PC-9 (cell line): ENCODE results near the gene ANKRD63. TPM values are rescaled to one million over a fixed set of nuclear protein-coding genes. Genes with fewer than 3 reads are reported as not detected.

Experiments
- BruUV-seq: library from RNA; stranded (reverse); fragments of 400-500 nt; replicated peaks from 2 replicates; lab custom pipeline; 2021; lab: Mats Ljungman, UMichigan
- CTCF ChIA-PET: fragments of 300-600 bp; sonication (Branson Sonifier 250); formaldehyde crosslinking; loops from one replicate; lab custom pipeline; 2022; ENCODE audit warnings: antibody characterized with exemption; lab: Charles Lee
- POLR2A ChIA-PET: fragments of 300-600 bp; sonication (Branson Sonifier 250); formaldehyde crosslinking; loops from one replicate; lab custom pipeline; 2022; ENCODE audit warnings: antibody characterized with exemption; ENCODE audit not compliant: unreplicated experiment; lab: Charles Lee
- DNase-seq, 2 experiments: peaks; one replicate each; pipeline versions ENCODE4 v3.0.0 to v3.0.0-alpha.2; 2015 to 2022; ENCODE audit warnings: mixed read lengths in 1 of 2
- H2AFZ ChIP-seq: fragments of 200-600 bp; sonication (generic); 2 replicates; pipeline ENCODE4 v1.8.1; 2017; ENCODE audit warnings: antibody characterized with exemption
- H3F3A ChIP-seq: fragments of 200-600 bp; sonication (generic); 2 replicates; pipeline ENCODE4 v1.8.1; 2017; ENCODE audit warnings: antibody characterized with exemption, mild to moderate bottlenecking, low read depth; ENCODE audit not compliant: insufficient read depth
- H3K27ac ChIP-seq: fragments of 200-600 bp; sonication (generic); 2 replicates; pipeline ENCODE4 v1.6.1; 2016; ENCODE audit warnings: mixed run types
- H3K27me3 ChIP-seq: fragments of 200-600 bp; sonication (generic); 2 replicates; pipeline ENCODE4 v1.6.1; 2016; ENCODE audit warnings: low read depth, mixed run types; ENCODE audit not compliant: insufficient read depth
- H3K36me3 ChIP-seq: fragments of 200-600 bp; sonication (generic); 2 replicates; pipeline ENCODE4 v1.6.1; 2016; ENCODE audit warnings: low read depth, mixed run types
- H3K4me1 ChIP-seq: fragments of 200-600 bp; sonication (generic); replicated peaks from 2 replicates; pipeline ENCODE4 v1.6.1; 2016; ENCODE audit warnings: mixed run types; ENCODE audit not compliant: insufficient read depth
- H3K4me2 ChIP-seq: fragments of 200-600 bp; sonication (generic); 2 replicates; pipeline ENCODE4 v1.6.1; 2017; ENCODE audit warnings: mixed run types
- H3K4me3 ChIP-seq: fragments of 200-600 bp; sonication (generic); 2 replicates; pipeline ENCODE4 v1.6.1; 2016; ENCODE audit warnings: mixed run types
- H3K79me2 ChIP-seq: fragments of 200-600 bp; sonication (generic); 2 replicates; pipeline ENCODE4 v1.6.1; 2017; ENCODE audit warnings: low read depth, mixed run types
- H3K9me2 ChIP-seq: fragments of 200-600 bp; sonication (generic); 2 replicates; pipeline ENCODE4 v1.8.1; 2017; ENCODE audit warnings: mild to moderate bottlenecking; ENCODE audit not compliant: insufficient read depth
- H3K9me3 ChIP-seq: fragments of 200-600 bp; sonication (generic); 2 replicates; pipeline ENCODE4 v1.8.1; 2016; ENCODE audit warnings: low read depth; ENCODE audit not compliant: insufficient read depth
- H4K20me1 ChIP-seq: fragments of 200-600 bp; sonication (generic); 2 replicates; pipeline ENCODE4 v1.8.1; 2017; ENCODE audit not compliant: insufficient read depth
- CTCF ChIP-seq: fragments of 200-600 bp; sonication (generic); conservative IDR thresholded peaks from 2 replicates; pipeline ENCODE4 v1.6.1; 2017; ENCODE audit warnings: mixed run types, antibody characterized with exemption, mild to moderate bottlenecking, moderate library complexity
- EZH2 ChIP-seq: fragments of 200-600 bp; sonication (generic); IDR thresholded peaks from 2 replicates; pipeline ENCODE4 v1.8.0; 2017; ENCODE audit warnings: antibody characterized with exemption, low read depth
- intact Hi-C: fragments of 100-400 bp; cut with micrococcal nuclease; formaldehyde crosslinking; loops from one replicate; pipeline ENCODE4 v1.10.0; 2022; ENCODE audit not compliant: unreplicated experiment
- total RNA-seq: library from RNA; stranded (reverse); gene quantifications from 2 replicates; pipeline ENCODE4 v1.2.3, GENCODE V29; 2021

The ANKRD63 gene
- total RNA-seq, 1 experiment from 2014 or later, result not detected

GRCh38 chr15:40252438-40253166 lies 30.3 kb downstream of the ANKRD63 start:
- POLR2A ChIA-PET, result no interaction called here
- H3K4me3 ChIP-seq, result peak overlapping the region; percentile 68

GRCh38 chr15:40252141-40252437 lies 30.8 kb downstream of the ANKRD63 start:
- BruUV-seq, result no TSS peak
- Histone ChIP-seq H4K20me1 (no peaks in the 10 kb centered on the region), H3K27ac (no peak overlapping the region), H3F3A (peaks cover 20% of the 10 kb centered on the region), H3K9me2 (no peaks in the 10 kb centered on the region), H3K9me3 (no peaks in the 10 kb centered on the region), H3K4me1 (peaks cover 21% of the 10 kb centered on the region), H3K79me2 (no peaks in the 10 kb centered on the region), H2AFZ (no peak overlapping the region), H3K36me3 (no peaks in the 10 kb centered on the region), H3K27me3 (no peaks in the 10 kb centered on the region), H3K4me3 (no peak overlapping the region; the same call in 1 of the 2 replicates), H3K4me2 (peak overlapping the region; percentile 78; the same call in 1 of the 2 replicates)
- intact Hi-C loops, result loop anchor here (10.0 kb wide), 1 partner anchor 147 kb away; the partner anchor contains the start of gene BMF
- CTCF ChIA-PET, result no interaction called here
- TF ChIP-seq CTCF, result no peak
- POLR2A ChIA-PET, result no interaction called here
- DNase-seq, result no peak

More at GRCh38 chr15:40252438-40253166, 30.3 kb downstream of the ANKRD63 start:
- Histone ChIP-seq H2AFZ (peak overlapping the region; percentile 79), H3K79me2 (no peaks in the 10 kb centered on the region), H3K36me3 (no peaks in the 10 kb centered on the region), H3K27ac (no peak overlapping the region), H3F3A (peaks cover 21% of the 10 kb centered on the region), H3K9me3 (no peaks in the 10 kb centered on the region), H3K4me1 (peaks cover 26% of the 10 kb centered on the region), H4K20me1 (no peaks in the 10 kb centered on the region), H3K27me3 (no peaks in the 10 kb centered on the region), H3K9me2 (no peaks in the 10 kb centered on the region), H3K4me2 (peak overlapping the region; percentile 78)
- BruUV-seq, result no TSS peak
- DNase-seq, result peak in 1 of 2 experiments; percentile 48
- TF ChIP-seq CTCF, result no peak
- TF ChIP-seq EZH2, result no peak
- intact Hi-C loops, result loop anchor here (10.0 kb wide), 1 partner anchor 148 kb away; the partner anchor contains the start of gene BMF
- CTCF ChIA-PET, result no interaction called here

- no peak overlapping the region for H3K4me2 ChIP-seq
- H3K4me1 ChIP-seq, result peaks cover 21% of the 10 kb centered on the region
- TF ChIP-seq EZH2 (no peak), CTCF (no peak)
- no peak for DNase-seq
- no peak overlapping the region for H3K4me3 ChIP-seq
- H4K20me1 ChIP-seq, result no peaks in the 10 kb centered on the region
- H3K27me3 ChIP-seq, result no peaks in the 10 kb centered on the region
- no peak overlapping the region for H3K27ac ChIP-seq
- ChIA-PET POLR2A (no interaction called here), CTCF (no interaction called here)
- no TSS peak for BruUV-seq
- intact Hi-C loops, result loop anchor here (10.0 kb wide), 1 partner anchor 147 kb away; the partner anchor contains the start of gene BMF
- no peaks in the 10 kb centered on the region for H3K9me2 ChIP-seq
- H3K9me3 ChIP-seq, result no peaks in the 10 kb centered on the region
- H3K36me3 ChIP-seq, result no peaks in the 10 kb centered on the region
- no peaks in the 10 kb centered on the region for H3K79me2 ChIP-seq
- H3F3A ChIP-seq, result peaks cover 20% of the 10 kb centered on the region
- no peak overlapping the region for H2AFZ ChIP-seq
These were observed 31.3 kb downstream of the ANKRD63 start for GRCh38 chr15:40251486-40252140.
